Measurements from ENCODE around the gene ZAR1. TPM values are rescaled to one million over a fixed set of nuclear protein-coding genes. Genes with fewer than 3 reads are reported as not detected.

The ZAR1 gene
- total RNA-seq, 1 experiment from 2014 or later = not detected

- no peak overlapping the region for H3K4me3 ChIP-seq
- no peaks in the 10 kb centered on the region for H3F3A ChIP-seq (ENCODE audit: insufficient read depth, low read depth)
- POLR2A ChIA-PET (ENCODE audit: unreplicated experiment) = no interaction called here
- CTCF ChIA-PET = no interaction called here
- BruUV-seq (replicated peaks) = no TSS peak
- H3K79me2 ChIP-seq (ENCODE audit: low read depth) = no peaks in the 10 kb centered on the region
- no peaks in the 10 kb centered on the region for H3K36me3 ChIP-seq (ENCODE audit: low read depth)
- intact Hi-C loops (cut with micrococcal nuclease; ENCODE audit: unreplicated experiment) = no loop called here
- no peak overlapping the region for H3K27ac ChIP-seq
- H3K4me1 ChIP-seq (replicated peaks; ENCODE audit: insufficient read depth) = no peaks in the 10 kb centered on the region
- no peak for DNase-seq
- H3K4me2 ChIP-seq = no peak overlapping the region
- no peaks in the 10 kb centered on the region for H3K9me2 ChIP-seq (ENCODE audit: insufficient read depth)
- H3K9me3 ChIP-seq (ENCODE audit: insufficient read depth, low read depth) = no peaks in the 10 kb centered on the region
- H3K27me3 ChIP-seq (ENCODE audit: insufficient read depth, low read depth) = no peaks in the 10 kb centered on the region
- no peak for TF ChIP-seq EZH2 (IDR thresholded peaks at IDR 0.05; ENCODE audit: low read depth)
- TF ChIP-seq, protein P1, sequence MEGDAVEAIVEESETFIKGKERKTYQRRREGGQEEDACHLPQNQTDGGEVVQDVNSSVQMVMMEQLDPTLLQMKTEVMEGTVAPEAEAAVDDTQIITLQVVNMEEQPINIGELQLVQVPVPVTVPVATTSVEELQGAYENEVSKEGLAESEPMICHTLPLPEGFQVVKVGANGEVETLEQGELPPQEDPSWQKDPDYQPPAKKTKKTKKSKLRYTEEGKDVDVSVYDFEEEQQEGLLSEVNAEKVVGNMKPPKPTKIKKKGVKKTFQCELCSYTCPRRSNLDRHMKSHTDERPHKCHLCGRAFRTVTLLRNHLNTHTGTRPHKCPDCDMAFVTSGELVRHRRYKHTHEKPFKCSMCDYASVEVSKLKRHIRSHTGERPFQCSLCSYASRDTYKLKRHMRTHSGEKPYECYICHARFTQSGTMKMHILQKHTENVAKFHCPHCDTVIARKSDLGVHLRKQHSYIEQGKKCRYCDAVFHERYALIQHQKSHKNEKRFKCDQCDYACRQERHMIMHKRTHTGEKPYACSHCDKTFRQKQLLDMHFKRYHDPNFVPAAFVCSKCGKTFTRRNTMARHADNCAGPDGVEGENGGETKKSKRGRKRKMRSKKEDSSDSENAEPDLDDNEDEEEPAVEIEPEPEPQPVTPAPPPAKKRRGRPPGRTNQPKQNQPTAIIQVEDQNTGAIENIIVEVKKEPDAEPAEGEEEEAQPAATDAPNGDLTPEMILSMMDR (conservative IDR thresholded peaks at IDR 0.05) = no peak
- H4K20me1 ChIP-seq (ENCODE audit: insufficient read depth) = no peaks in the 10 kb centered on the region
- H2AFZ ChIP-seq = no peak overlapping the region
Observed at GRCh38 chr4:48484494-48485168, 5.4 kb upstream of the ZAR1 start.

- H2AFZ ChIP-seq = no peak overlapping the region
- intact Hi-C loops (cut with micrococcal nuclease; ENCODE audit: unreplicated experiment) = no loop called here
Observed at GRCh38 chr4:48489683-48490011, 405 bp upstream of the ZAR1 start.

GRCh38 chr4:48490680-48491513, 845 bp downstream of the ZAR1 start:
- Histone ChIP-seq H3K27me3 (ENCODE audit: insufficient read depth, low read depth) (no peaks in the 10 kb centered on the region), H3K4me3 (no peak overlapping the region), H3F3A (ENCODE audit: insufficient read depth, low read depth) (no peaks in the 10 kb centered on the region), H3K36me3 (ENCODE audit: low read depth) (no peaks in the 10 kb centered on the region), H3K79me2 (ENCODE audit: low read depth) (no peaks in the 10 kb centered on the region), H3K9me2 (ENCODE audit: insufficient read depth) (no peaks in the 10 kb centered on the region), H2AFZ (no peak overlapping the region), H3K9me3 (ENCODE audit: insufficient read depth, low read depth) (no peaks in the 10 kb centered on the region), H3K27ac (no peak overlapping the region), H3K4me2 (no peak overlapping the region), H4K20me1 (ENCODE audit: insufficient read depth) (no peaks in the 10 kb centered on the region), H3K4me1 (replicated peaks; ENCODE audit: insufficient read depth) (no peaks in the 10 kb centered on the region)
- TF ChIP-seq, protein P1 (conservative IDR thresholded peaks at IDR 0.05) = no peak
- TF ChIP-seq EZH2 (IDR thresholded peaks at IDR 0.05; ENCODE audit: low read depth) = no peak
- BruUV-seq (replicated peaks) = no TSS peak
- intact Hi-C loops (cut with micrococcal nuclease; ENCODE audit: unreplicated experiment) = no loop called here
- POLR2A ChIA-PET (ENCODE audit: unreplicated experiment) = no interaction called here
- no peak for DNase-seq
- CTCF ChIA-PET = no interaction called here

More at GRCh38 chr4:48489683-48490011, 405 bp upstream of the ZAR1 start:
- POLR2A ChIA-PET (ENCODE audit: unreplicated experiment) = no interaction called here
- H3K4me3 ChIP-seq = no peak overlapping the region
- H3K79me2 ChIP-seq (ENCODE audit: low read depth) = no peaks in the 10 kb centered on the region
- no peak overlapping the region for H3K27ac ChIP-seq
- no TSS peak for BruUV-seq (replicated peaks)
- no peaks in the 10 kb centered on the region for H3F3A ChIP-seq (ENCODE audit: insufficient read depth, low read depth)
- no peaks in the 10 kb centered on the region for H3K9me2 ChIP-seq (ENCODE audit: insufficient read depth)
- TF ChIP-seq, protein P1 (conservative IDR thresholded peaks at IDR 0.05) = no peak
- TF ChIP-seq EZH2 (IDR thresholded peaks at IDR 0.05; ENCODE audit: low read depth) = no peak
- CTCF ChIA-PET = no interaction called here
- no peak for DNase-seq
- H3K36me3 ChIP-seq (ENCODE audit: low read depth) = no peaks in the 10 kb centered on the region
- H4K20me1 ChIP-seq (ENCODE audit: insufficient read depth) = no peaks in the 10 kb centered on the region
- no peaks in the 10 kb centered on the region for H3K4me1 ChIP-seq (replicated peaks; ENCODE audit: insufficient read depth)
- H3K4me2 ChIP-seq = no peak overlapping the region
- H3K27me3 ChIP-seq (ENCODE audit: insufficient read depth, low read depth) = no peaks in the 10 kb centered on the region
- no peaks in the 10 kb centered on the region for H3K9me3 ChIP-seq (ENCODE audit: insufficient read depth, low read depth)
